GM12865 (cell line): ENCODE data around the gene SDHA.

ENCODE experiments used
- DNase-seq: peaks from one replicate; pipeline ENCODE4 v3.0.0; 2010; ENCODE audit warnings: low read depth
- H3K4me3 ChIP-seq: 2 replicates; pipeline ENCODE4 v1.5.1; 2011; ENCODE audit warnings: mild to moderate bottlenecking, low read depth, low read length, control low read depth
- TF ChIP-seq, protein P1 (sequence below): IDR thresholded peaks from 2 replicates; pipeline ENCODE4 v1.5.1; 2011; ENCODE audit warnings: low read length, control low read depth, low read depth, inconsistent platforms; ENCODE audit not compliant: insufficient read depth; ENCODE audit errors: missing control alignments

Gene SDHA

DNA sequence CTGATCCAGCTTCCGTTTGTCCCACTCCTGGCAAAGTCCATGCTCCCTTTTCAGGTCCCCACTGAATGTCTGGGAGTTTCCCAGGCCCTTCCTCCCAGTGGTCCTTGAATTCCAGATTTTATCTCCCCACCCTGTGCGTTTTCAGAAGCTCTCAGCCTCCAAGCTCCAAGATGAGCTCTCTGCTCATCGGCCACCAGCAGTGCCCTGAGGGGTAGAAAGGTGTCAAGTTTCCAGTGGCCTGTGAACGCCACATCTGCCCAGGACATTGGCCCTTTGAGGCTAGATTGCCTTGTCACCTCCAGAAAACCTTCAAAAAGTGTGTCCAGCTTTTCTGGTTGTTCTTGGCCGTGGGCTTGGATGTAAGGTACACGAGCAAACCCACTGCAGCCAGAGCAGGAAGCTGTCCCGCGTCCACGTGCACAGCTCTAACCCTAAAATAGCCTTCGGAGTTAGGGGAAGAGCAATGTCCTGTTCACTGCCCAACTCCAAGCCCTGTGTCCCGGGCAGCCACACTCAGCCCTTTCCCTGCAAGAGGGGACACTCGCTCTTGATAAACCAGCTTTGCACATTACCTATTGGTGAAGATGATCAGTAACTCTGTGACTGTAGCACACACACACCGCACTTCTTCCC, 37.7 kb upstream of the SDHA start:
- no peak for DNase-seq
- no peak overlapping the region for H3K4me3 ChIP-seq
- TF ChIP-seq, protein P1, sequence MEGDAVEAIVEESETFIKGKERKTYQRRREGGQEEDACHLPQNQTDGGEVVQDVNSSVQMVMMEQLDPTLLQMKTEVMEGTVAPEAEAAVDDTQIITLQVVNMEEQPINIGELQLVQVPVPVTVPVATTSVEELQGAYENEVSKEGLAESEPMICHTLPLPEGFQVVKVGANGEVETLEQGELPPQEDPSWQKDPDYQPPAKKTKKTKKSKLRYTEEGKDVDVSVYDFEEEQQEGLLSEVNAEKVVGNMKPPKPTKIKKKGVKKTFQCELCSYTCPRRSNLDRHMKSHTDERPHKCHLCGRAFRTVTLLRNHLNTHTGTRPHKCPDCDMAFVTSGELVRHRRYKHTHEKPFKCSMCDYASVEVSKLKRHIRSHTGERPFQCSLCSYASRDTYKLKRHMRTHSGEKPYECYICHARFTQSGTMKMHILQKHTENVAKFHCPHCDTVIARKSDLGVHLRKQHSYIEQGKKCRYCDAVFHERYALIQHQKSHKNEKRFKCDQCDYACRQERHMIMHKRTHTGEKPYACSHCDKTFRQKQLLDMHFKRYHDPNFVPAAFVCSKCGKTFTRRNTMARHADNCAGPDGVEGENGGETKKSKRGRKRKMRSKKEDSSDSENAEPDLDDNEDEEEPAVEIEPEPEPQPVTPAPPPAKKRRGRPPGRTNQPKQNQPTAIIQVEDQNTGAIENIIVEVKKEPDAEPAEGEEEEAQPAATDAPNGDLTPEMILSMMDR: no peak

DNA sequence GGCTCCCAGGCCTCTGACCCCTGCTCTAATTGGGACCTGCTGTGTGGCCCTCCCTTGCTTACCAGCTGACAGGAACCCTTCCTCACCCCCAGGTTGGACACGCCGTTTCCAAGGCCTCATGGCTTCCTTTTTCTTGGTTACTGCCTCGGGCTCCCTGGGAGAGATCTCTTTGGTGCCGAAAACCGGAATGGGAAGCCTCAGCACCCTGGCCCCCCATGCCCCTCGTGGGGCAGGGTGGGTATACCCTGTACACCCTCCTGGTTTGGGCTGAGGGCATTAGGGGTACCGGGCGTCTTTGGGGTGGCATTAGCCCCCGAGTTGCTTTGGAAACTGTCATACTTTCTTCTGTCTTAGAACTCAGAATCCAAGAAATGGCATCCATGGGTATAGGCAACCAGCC, 37.0 kb upstream of the SDHA start:
- TF ChIP-seq, protein P1: no peak

DNA sequence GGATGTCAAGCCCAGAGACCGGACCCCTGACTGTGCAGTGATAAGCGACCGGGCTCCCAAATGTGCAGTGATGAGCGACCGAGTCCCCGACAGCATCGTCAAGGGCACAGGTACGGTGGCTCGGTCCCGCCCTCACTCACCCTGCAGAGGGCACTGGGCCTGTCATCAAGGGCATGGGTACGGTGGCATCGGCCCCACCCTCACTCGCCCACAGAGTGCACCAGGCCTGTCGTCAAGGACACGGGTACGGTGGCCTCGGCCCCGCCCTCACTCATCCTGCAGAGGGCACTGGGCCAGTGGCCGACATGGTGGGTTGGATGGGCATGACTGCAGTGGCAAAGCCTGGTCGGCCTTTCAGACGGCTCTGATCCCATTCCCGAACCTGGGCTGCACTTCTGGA, 36.6 kb upstream of the SDHA start:
- DNase-seq: no peak
- H3K4me3 ChIP-seq: no peak overlapping the region
- TF ChIP-seq, protein P1: no peak

More for the DNA sequence above, 37.0 kb upstream of the SDHA start:
- no peak overlapping the region for H3K4me3 ChIP-seq
- DNase-seq: no peak

DNA sequence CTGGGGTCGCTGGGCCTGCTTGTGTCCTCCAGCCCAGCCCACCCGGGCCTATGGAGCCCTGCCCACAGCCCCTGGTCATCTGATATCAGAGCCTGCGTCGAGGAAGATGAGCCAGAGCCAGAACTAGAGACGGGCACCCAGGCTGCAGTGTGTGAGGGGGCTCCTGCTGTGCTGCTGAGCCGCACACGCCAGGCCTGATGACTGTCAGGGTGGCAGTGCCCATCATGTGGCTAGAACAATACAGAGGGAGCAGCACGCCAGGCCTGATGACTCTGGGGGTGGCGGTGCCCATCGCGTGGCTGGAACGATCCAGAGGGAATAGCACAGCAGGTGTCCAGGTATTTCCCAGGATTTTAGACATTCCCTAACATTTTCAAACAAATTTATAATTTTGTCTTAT, 36.0 kb upstream of the SDHA start:
- TF ChIP-seq, protein P1: no peak
- no peak overlapping the region for H3K4me3 ChIP-seq
- DNase-seq: no peak

DNA sequence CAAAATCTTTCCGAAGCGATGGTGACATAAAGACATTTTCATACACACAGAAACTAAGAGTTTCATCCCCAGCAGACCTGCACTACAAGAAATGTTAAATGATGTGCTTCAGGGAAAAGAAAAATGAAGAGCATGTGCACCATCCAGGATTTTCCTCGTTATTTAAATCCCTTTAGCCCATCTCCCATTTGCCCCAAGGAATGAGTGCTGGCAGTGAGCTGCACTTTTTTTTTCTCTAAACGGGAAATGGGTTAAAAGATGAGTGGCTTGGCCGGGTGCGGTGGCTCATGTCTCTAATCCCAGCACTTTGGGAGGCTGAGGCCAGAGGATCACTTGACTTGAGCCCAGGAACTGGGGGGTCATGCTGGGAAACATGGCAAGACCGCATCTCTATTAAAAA, 33.6 kb upstream of the SDHA start:
- TF ChIP-seq, protein P1: no peak
- DNase-seq: no peak
- no peak overlapping the region for H3K4me3 ChIP-seq

DNA sequence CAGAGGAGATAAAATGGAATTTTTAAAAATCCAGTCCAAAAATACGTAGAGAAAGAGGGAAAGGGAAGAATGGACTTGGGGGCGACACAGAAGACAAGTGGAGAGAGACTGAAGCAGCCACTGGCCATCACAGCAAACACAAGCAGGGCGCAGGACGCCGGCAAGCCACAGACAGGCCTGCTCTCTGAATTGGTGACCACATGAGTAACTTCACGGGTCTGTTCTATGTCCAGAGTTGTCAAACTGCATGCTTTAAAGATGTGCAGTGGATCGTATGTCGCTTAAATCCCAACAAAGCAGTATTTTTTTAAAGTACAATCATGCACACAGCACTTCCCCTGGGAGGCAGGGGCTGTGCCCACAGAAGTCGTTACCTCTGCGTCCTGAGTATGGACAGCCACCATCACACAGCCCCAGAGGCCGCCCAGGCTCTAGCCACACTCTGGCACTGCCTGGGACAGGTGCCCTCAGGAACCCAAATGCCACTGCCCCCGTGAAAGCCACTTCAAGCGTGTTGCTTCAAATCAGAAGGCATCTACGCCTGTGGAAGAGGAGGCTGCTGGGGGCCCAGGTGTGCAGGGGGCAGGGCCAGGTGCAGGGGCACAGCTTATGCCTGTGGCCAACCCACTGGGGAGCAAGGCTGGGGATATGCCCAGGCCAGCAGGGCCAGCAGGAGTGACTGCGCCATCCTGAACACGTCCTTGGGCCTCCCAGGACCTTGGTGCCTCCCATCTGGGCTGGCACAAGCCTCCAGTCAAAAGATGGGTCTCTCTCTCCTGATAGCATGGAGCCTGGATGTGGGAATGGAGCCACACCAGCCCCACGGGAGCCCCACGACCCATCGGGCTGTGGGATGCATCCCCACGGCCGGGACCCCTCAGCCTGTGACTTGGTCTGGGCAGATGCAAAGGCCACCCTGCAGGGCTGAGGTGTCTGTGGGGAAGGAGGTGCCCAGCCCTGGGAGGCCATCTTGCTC, 32.7 kb upstream of the SDHA start:
- no peak for DNase-seq
- TF ChIP-seq, protein P1: no peak
- no peak overlapping the region for H3K4me3 ChIP-seq
